Glutamatergic neuron (in vitro differentiated cells): ENCODE data around the gene MORF4L1. TPM values are rescaled to one million over a fixed set of nuclear protein-coding genes. Genes with fewer than 3 reads are reported as not detected.

ENCODE experiments used
- DNase-seq: peaks from one replicate; pipeline ENCODE4 v3.0.0; 2022
- H3K27ac Mint-ChIP-seq: one replicate; pipeline ENCODE4 v1.8.0; 2020; ENCODE audit warnings: mild to moderate bottlenecking, mixed read lengths, inconsistent platforms; ENCODE audit not compliant: unreplicated experiment
- H3K27me3 Mint-ChIP-seq: one replicate; pipeline ENCODE4 v1.8.0; 2020; ENCODE audit warnings: mild to moderate bottlenecking, moderate library complexity, mixed read lengths, inconsistent platforms; ENCODE audit not compliant: unreplicated experiment
- H3K36me3 Mint-ChIP-seq: one replicate; pipeline ENCODE4 v1.8.0; 2020; ENCODE audit warnings: mild to moderate bottlenecking, mixed read lengths, inconsistent platforms; ENCODE audit not compliant: unreplicated experiment
- H3K4me1 Mint-ChIP-seq: one replicate; pipeline ENCODE4 v1.8.0; 2020; ENCODE audit warnings: mild to moderate bottlenecking, low read depth, mixed read lengths, inconsistent platforms; ENCODE audit not compliant: unreplicated experiment
- H3K4me3 Mint-ChIP-seq: one replicate; pipeline ENCODE4 v1.8.0; 2020; ENCODE audit warnings: mild to moderate bottlenecking, mixed read lengths, inconsistent platforms; ENCODE audit not compliant: unreplicated experiment
- H3K9me3 Mint-ChIP-seq: one replicate; pipeline ENCODE4 v1.8.0; 2020; ENCODE audit warnings: mild to moderate bottlenecking, moderate library complexity, mixed read lengths, inconsistent platforms; ENCODE audit not compliant: unreplicated experiment
- total RNA-seq: library from RNA; stranded (reverse); fragmentation: NEBNext Ultra II Directional; extraction: Animal tissue kit (Norgen Biotek cat#: 25700); gene quantifications from one replicate; pipeline ENCODE4 v1.2.1, GENCODE V29; 2021; ENCODE audit not compliant: unreplicated experiment
- TF ChIP-seq, protein P1 (sequence below): fragments of 200-600 bp; sonication (generic); IDR thresholded peaks from one replicate; pipeline ENCODE4 v1.5.0; 2021; ENCODE audit not compliant: partially characterized antibody, unreplicated experiment

MORF4L1 gene
- total RNA-seq, 1 donor from 2014 or later: 379 TPM

DNA sequence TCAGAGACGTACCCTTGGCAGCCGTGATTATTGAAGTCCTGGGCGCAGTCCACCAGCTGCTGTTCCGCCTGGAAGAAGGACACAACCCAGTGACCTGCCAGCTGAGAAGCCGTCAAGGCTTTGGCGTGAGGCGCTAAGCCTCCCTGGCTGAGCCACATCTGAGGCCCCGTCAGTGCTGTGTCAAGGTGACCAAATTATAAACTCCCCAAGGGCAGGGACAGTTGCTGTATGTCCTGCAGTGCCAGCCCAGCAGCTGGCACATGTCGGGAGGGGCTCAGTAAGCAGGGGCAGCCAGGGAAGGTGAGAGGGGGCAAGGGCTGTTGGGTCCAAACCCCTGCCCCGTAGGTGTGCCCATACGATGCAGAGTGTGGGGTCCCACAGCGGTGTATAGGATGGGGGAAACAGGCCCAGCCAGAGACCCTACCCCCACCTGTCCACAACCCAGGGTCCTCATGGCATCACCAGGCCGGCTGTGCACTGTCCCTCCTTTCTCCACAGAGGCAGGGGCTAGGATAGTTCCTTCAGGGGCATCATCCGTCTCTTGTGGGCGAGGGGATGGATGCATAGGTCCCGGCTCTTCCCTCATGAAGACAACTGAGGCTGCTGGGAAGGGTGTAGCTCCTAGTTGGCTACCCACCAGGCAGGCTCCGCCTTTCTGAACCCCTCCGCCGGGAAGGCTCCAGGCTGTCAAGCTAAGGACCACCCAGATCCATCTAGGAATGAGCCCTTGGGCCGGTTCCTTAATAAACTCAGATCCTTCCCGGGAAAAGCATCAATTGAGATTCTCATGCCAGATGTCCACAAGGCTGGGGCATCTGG lies 59.0 kb downstream of the MORF4L1 start:
- Mint-ChIP-seq H3K27ac (no peak overlapping the region), H3K9me3 (no peaks in the 10 kb centered on the region), H3K4me3 (no peak overlapping the region), H3K27me3 (peaks cover 12% of the 10 kb centered on the region), H3K36me3 (peaks cover 6% of the 10 kb centered on the region), H3K4me1 (no peaks in the 10 kb centered on the region)
- TF ChIP-seq, protein P1, sequence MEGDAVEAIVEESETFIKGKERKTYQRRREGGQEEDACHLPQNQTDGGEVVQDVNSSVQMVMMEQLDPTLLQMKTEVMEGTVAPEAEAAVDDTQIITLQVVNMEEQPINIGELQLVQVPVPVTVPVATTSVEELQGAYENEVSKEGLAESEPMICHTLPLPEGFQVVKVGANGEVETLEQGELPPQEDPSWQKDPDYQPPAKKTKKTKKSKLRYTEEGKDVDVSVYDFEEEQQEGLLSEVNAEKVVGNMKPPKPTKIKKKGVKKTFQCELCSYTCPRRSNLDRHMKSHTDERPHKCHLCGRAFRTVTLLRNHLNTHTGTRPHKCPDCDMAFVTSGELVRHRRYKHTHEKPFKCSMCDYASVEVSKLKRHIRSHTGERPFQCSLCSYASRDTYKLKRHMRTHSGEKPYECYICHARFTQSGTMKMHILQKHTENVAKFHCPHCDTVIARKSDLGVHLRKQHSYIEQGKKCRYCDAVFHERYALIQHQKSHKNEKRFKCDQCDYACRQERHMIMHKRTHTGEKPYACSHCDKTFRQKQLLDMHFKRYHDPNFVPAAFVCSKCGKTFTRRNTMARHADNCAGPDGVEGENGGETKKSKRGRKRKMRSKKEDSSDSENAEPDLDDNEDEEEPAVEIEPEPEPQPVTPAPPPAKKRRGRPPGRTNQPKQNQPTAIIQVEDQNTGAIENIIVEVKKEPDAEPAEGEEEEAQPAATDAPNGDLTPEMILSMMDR: no peak
- no peak for DNase-seq

DNA sequence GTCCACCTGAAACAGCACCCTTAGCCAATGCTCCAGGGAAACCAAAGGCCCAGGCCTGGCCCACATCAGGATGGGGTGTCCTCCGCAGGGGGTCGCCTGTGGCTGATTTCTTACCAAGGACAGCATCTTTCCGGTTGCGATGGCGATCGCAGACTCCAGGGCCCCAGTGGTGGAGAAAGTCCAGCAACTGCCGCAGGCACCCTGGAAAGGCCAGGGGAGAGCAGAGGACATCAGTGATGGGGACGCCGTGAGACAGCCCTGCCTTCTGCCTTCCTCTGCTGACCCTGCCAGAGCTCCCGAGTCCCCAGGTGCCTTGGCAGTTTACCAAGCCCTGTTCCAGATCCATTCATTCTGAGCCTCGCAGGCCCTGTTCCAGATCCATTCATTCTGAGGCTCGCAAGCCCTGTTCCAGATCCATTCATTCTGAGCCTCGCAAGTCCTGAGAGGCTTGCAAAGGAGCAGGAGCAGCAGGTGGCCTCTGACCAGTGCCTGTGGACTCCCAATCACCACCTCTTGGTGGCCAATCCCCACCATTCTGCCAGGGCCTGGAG lies 59.6 kb downstream of the MORF4L1 start:
- H3K9me3 Mint-ChIP-seq: no peaks in the 10 kb centered on the region
- no peak for DNase-seq
- no peaks in the 10 kb centered on the region for H3K4me1 Mint-ChIP-seq
- TF ChIP-seq, protein P1: no peak
- no peaks in the 10 kb centered on the region for H3K36me3 Mint-ChIP-seq
- H3K27ac Mint-ChIP-seq: no peak overlapping the region
- H3K27me3 Mint-ChIP-seq: peaks cover 12% of the 10 kb centered on the region
- no peak overlapping the region for H3K4me3 Mint-ChIP-seq

DNA sequence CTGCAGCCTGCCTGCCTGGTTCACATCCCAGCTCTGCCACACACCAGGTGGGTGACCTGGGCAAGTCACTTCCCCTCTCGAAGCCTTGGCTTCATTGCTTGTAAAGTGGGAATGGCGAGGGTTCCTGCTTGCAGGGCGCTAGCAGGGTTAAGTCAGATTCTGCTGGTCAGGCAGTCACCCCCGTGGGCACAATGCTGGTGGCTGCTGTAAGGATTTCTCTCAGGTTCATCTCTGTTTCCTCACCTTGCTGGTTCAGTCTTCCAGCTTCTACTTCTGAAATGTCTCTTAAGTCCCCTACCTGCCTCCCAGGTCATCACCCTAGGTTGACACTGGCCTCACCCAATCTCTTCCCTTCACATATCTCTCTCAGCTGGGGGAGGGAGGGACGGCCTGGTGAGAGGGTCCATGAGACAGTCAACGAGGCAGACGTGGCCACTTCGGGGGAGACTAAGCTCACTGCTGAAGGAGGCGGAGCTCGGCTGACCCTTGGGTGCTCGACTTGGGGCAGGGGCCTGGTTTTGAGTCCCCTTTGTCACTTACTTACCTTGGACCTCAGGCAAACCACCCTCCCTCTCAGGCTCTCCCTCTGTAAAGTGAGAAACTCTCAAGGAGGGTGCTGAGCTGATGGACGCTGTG lies 60.6 kb downstream of the MORF4L1 start:
- no peak for DNase-seq
- H3K27me3 Mint-ChIP-seq: peaks cover 7% of the 10 kb centered on the region
- no peaks in the 10 kb centered on the region for H3K9me3 Mint-ChIP-seq
- H3K36me3 Mint-ChIP-seq: no peaks in the 10 kb centered on the region
- no peak overlapping the region for H3K4me3 Mint-ChIP-seq
- no peaks in the 10 kb centered on the region for H3K4me1 Mint-ChIP-seq
- no peak overlapping the region for H3K27ac Mint-ChIP-seq
- TF ChIP-seq, protein P1: no peak

DNA sequence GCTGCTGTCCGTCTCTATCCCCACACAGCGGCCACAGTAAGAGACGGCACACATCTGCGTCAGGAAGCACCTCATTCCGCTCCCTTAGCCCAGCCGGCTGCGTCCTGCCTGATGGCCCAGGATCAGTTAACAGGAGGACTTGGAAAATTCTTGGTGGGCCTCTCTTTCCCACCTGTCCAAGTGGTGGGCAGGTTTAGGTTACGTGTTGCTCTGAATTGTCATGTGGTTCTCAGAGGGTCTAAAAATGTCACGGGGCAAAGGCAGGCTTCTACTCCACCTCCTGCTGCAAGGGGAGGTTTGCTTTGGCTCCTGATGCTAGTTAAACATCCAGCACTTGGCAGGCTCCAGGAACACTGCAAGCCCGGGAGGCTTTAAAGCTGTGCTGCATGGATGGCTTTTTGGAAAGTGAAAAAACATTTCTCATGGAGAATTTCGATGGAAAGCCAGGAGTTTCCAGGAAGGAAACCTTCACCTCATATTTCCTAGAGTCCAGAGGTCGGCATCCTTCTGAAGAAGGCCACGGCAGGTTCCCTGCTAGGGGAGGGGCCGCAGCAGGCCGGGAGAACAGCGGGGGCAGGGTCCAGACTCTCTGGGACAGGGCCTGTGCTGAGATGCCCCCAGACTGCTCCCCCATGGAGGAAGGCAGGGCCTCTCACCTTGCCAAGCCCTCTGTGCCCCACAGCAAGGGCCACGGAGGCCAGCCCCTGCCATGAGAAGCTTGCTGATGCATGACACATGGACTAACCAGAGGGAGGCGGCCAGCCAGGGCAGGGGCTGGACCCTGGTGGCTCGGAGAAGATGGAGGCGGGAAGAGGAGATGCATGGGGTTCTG lies 61.3 kb downstream of the MORF4L1 start:
- Mint-ChIP-seq H3K27ac (no peak overlapping the region), H3K27me3 (peaks cover 5% of the 10 kb centered on the region), H3K4me1 (no peaks in the 10 kb centered on the region), H3K36me3 (no peaks in the 10 kb centered on the region), H3K4me3 (no peak overlapping the region), H3K9me3 (no peaks in the 10 kb centered on the region)
- TF ChIP-seq, protein P1: no peak
- DNase-seq: no peak
